Nephron progenitor cell (in vitro differentiated cells): Measurements from ENCODE around the gene RNF41.

ENCODE experiments used
- DNase-seq: peaks from one replicate; pipeline ENCODE4 v3.0.0; 2021
- H3K27ac Mint-ChIP-seq: 2 replicates; pipeline ENCODE4 v1.8.0; 2021; ENCODE audit warnings: mild to moderate bottlenecking, moderate library complexity, mixed read lengths
- H3K27me3 Mint-ChIP-seq: 2 replicates; pipeline ENCODE4 v1.8.0; 2021; ENCODE audit warnings: mild to moderate bottlenecking, low read depth, mixed read lengths; ENCODE audit not compliant: poor library complexity
- H3K36me3 Mint-ChIP-seq: 2 replicates; pipeline ENCODE4 v1.8.0; 2021; ENCODE audit warnings: low read depth, mixed read lengths
- H3K4me1 Mint-ChIP-seq: 2 replicates; pipeline ENCODE4 v1.8.0; 2021; ENCODE audit warnings: mixed read lengths
- H3K4me3 Mint-ChIP-seq: 2 replicates; pipeline ENCODE4 v1.8.0; 2021; ENCODE audit warnings: mild to moderate bottlenecking, moderate library complexity, mixed read lengths
- H3K9me3 Mint-ChIP-seq: 2 replicates; pipeline ENCODE4 v1.8.0; 2021; ENCODE audit warnings: mild to moderate bottlenecking, moderate library complexity, mixed read lengths
- TF ChIP-seq, protein P1 (sequence below): fragments of 200-600 bp; sonication (generic); IDR thresholded peaks from 2 replicates; pipeline ENCODE4 v1.5.0; 2021; ENCODE audit warnings: antibody characterized with exemption

The RNF41 gene

DNA sequence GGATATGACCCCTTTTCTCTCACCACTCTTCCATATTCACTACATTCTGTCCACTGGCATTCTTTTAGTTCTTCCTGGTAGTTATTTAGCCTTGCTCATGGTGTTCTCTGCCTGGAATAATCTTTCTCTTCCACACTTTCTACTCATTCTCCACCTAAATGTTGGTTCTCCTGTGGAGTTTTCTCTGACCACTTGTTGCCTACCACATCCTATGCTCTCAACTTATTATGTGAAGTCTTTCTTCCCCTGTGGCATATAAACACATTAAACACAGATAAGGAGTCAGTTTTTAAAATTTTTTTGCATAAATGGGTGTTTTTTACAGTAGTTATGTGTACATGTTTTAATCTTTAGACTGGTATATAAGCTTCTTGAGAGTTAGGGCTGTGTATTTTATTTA lies 29.1 kb downstream of the RNF41 start:
- no peak for DNase-seq
- H3K4me1 Mint-ChIP-seq: peaks cover 18% of the 10 kb centered on the region
- peaks cover 4% of the 10 kb centered on the region for H3K27me3 Mint-ChIP-seq
- TF ChIP-seq, protein P1, sequence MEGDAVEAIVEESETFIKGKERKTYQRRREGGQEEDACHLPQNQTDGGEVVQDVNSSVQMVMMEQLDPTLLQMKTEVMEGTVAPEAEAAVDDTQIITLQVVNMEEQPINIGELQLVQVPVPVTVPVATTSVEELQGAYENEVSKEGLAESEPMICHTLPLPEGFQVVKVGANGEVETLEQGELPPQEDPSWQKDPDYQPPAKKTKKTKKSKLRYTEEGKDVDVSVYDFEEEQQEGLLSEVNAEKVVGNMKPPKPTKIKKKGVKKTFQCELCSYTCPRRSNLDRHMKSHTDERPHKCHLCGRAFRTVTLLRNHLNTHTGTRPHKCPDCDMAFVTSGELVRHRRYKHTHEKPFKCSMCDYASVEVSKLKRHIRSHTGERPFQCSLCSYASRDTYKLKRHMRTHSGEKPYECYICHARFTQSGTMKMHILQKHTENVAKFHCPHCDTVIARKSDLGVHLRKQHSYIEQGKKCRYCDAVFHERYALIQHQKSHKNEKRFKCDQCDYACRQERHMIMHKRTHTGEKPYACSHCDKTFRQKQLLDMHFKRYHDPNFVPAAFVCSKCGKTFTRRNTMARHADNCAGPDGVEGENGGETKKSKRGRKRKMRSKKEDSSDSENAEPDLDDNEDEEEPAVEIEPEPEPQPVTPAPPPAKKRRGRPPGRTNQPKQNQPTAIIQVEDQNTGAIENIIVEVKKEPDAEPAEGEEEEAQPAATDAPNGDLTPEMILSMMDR: no peak
- H3K9me3 Mint-ChIP-seq: no peaks in the 10 kb centered on the region
- no peak overlapping the region for H3K27ac Mint-ChIP-seq
- peaks cover 10% of the 10 kb centered on the region for H3K36me3 Mint-ChIP-seq
- H3K4me3 Mint-ChIP-seq: no peak overlapping the region

- peaks cover 20% of the 10 kb centered on the region for H3K36me3 Mint-ChIP-seq
- TF ChIP-seq, protein P1: no peak
- H3K27ac Mint-ChIP-seq: no peak overlapping the region
- DNase-seq: no peak
- peaks cover 31% of the 10 kb centered on the region for H3K4me1 Mint-ChIP-seq
- peaks cover 4% of the 10 kb centered on the region for H3K27me3 Mint-ChIP-seq
- H3K4me3 Mint-ChIP-seq: peak overlapping the region; percentile 92
- H3K9me3 Mint-ChIP-seq: no peaks in the 10 kb centered on the region
Observed at GRCh38 chr12:56190695-56191155, 31.0 kb downstream of the RNF41 start.

DNA sequence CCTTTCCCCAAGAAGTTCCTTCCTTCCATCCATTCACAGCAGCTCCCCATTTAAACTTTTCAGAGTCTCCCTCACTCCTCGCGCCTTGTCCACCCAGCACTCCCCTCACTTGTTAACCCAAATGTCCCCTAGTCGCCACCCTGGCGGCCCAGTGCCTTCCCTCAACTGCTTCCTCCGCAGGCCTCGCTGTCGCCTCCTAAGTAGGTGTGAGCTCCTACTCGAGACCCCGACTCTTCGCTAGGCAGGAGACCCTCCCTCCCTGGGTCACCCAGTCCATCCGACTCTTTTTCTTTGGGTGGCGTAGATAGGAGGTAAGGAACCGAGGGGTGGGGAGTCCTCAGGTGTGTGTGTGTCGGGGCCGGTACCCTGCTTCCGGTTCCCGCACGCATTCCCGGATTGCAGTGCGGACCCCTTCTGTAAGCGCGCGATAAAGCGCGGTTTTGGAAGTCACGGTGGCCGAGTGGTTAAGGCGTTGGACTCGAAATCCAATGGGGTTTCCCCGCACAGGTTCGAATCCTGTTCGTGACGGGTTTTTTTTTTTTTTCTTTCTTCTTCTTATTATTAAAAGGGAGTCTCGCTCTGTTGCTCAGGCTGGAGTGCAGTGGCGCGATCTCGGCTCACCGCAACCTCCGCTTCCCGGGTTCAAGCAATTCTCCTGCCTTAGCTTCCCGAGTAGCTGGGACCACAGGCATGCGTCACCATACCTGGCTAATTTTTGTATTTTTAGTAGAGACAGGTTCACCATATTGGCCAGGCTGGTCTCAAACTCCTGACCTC lies 31.6 kb downstream of the RNF41 start:
- H3K36me3 Mint-ChIP-seq: peaks cover 23% of the 10 kb centered on the region
- DNase-seq: peak; percentile 90
- peak overlapping the region; percentile 92 for H3K4me3 Mint-ChIP-seq
- no peaks in the 10 kb centered on the region for H3K9me3 Mint-ChIP-seq
- TF ChIP-seq, protein P1: no peak
- H3K4me1 Mint-ChIP-seq: peaks cover 31% of the 10 kb centered on the region
- peak overlapping the region; percentile 99 for H3K27ac Mint-ChIP-seq
- peaks cover 4% of the 10 kb centered on the region for H3K27me3 Mint-ChIP-seq

DNA sequence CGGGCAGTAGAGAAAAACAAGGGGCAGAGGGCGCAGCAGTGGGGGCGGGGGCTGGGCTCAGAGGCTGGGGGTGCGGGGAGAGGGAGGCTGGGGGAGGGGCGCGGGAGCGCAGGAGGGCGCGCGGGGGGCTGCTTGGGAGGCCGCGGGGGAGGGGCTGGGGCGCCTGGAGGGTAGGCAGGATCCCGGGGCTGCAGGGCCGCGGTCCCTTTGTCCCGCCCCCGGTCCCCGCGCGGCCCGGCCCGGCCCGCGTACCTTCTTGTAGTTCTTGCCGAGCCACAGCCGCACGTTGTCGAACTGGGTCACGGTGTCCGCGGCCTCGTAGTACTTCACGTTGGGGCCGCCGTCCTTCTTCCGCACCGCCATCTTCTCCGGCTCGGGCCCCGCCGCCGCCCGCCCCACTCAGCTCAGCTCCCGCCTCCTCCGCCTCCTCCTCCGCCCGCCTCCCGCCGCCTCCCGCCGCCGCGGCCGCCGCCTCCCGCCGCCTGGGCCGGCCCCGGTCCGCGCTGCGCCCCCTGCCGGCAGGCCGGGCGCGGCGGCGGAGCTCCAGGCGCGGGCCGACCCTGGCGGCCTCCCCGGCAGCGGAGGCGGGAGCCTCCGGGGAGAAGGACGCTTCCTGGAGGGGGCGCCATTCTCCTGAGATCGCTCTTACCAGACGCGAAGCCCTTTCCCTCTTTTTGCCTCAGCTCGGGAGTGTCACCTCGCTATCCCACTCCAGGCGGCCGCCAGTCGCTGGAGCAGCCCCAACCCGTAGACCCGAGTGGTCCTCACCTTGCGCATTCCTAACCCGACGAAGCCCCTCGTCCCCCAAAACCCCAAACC lies 32.4 kb downstream of the RNF41 start, which contains the start of gene SMARCC2:
Gene SMARCC2 (minus strand): TSS at position 385 of the 819 bp plus-strand sequence. CDS start 22 bp downstream, at position 363.
- Mint-ChIP-seq H3K27me3 (peaks cover 4% of the 10 kb centered on the region), H3K27ac (peak within 1 kb of the TSS; percentile 99), H3K36me3 (peaks cover 25% of the 10 kb centered on the region), H3K4me3 (peak within 1 kb of the TSS; percentile 92), H3K9me3 (no peaks in the 10 kb centered on the region), H3K4me1 (peaks cover 31% of the 10 kb centered on the region)
- TF ChIP-seq, protein P1: peak; percentile 46
- peak; percentile 93 for DNase-seq

GRCh38 chr12:56188778-56189098 lies 33.0 kb downstream of the RNF41 start:
- H3K36me3 Mint-ChIP-seq: peaks cover 27% of the 10 kb centered on the region
- TF ChIP-seq, protein P1: no peak
- H3K27ac Mint-ChIP-seq: peak overlapping the region; percentile 95
- H3K4me1 Mint-ChIP-seq: peaks cover 31% of the 10 kb centered on the region
- peak overlapping the region; percentile 92 for H3K4me3 Mint-ChIP-seq
- H3K9me3 Mint-ChIP-seq: no peaks in the 10 kb centered on the region
- DNase-seq: no peak
- H3K27me3 Mint-ChIP-seq: peaks cover 4% of the 10 kb centered on the region
